Heart right ventricle (tissue), 16 donors: Measurements from ENCODE around the gene TAB2. TPM values are rescaled to one million over a fixed set of nuclear protein-coding genes. Genes with fewer than 3 reads are reported as not detected.

Experiments used
- ATAC-seq, 8 donors: fragments of 200-7000 bp; cut with Tn5 transposase; one replicate each; pipeline ENCODE4 v1.9.1; 2020; ENCODE audit warnings: mild to moderate bottlenecking in 8 of 8, moderate library complexity in 8 of 8, moderate number of reproducible peaks in 1 of 8
- DNase-seq, 2 donors: peaks; one replicate each; pipeline ENCODE4 v3.0.0-alpha.2; 2020
- H3K27ac ChIP-seq, 10 donors: fragments of 200-600 bp; sonication (generic) in 2 of 10; one replicate each; pipeline versions ENCODE4 v1.5.0 to v1.8.0; 2020 to 2022; ENCODE audit warnings: mild to moderate bottlenecking in 3 of 10
- H3K27me3 ChIP-seq, 7 donors: fragments of 200-600 bp; one replicate each; pipeline ENCODE4 v1.8.0; 2021 to 2022; ENCODE audit warnings: mild to moderate bottlenecking in 2 of 7
- H3K36me3 ChIP-seq, 9 donors: fragments of 200-600 bp; sonication (generic) in 1 of 9; one replicate each; pipeline versions ENCODE4 v1.5.0 to v1.8.0; 2020 to 2022; ENCODE audit warnings: mild to moderate bottlenecking in 2 of 9
- H3K4me1 ChIP-seq, 9 donors: fragments of 200-600 bp; sonication (generic) in 1 of 9; one replicate each; pipeline versions ENCODE4 v1.5.0 to v1.8.0; 2020 to 2022; ENCODE audit warnings: mild to moderate bottlenecking in 4 of 9
- H3K4me3 ChIP-seq, 10 donors: fragments of 200-600 bp; sonication (generic) in 2 of 10; one replicate each; pipeline versions ENCODE4 v1.5.0 to v1.8.0; 2020 to 2022; ENCODE audit warnings: mild to moderate bottlenecking in 7 of 10, moderate library complexity in 2 of 10
- H3K9me3 ChIP-seq, 11 donors: fragments of 200-600 bp in 10 of 11; sonication (generic) in 2 of 11; one replicate each; pipeline versions ENCODE4 v1.5.0 to v1.8.0; 2013 to 2022; ENCODE audit warnings: mild to moderate bottlenecking in 2 of 11, control low read depth in 1 of 11, moderate library complexity in 1 of 11
- CTCF ChIP-seq, 9 donors: fragments of 200-600 bp; sonication (generic) in 2 of 9; IDR thresholded peaks; one replicate each; pipeline versions ENCODE4 v1.5.0 to v1.8.0; 2021 to 2022; ENCODE audit warnings: antibody characterized with exemption in 9 of 9, mild to moderate bottlenecking in 5 of 9, moderate library complexity in 1 of 9
- WGBS, 2 donors: extraction: QIAGEN DNeasy Blood & Tissue Kit; methylation state at CpG; one replicate each; pipeline ENCODE4 v1.1.7; 2013; ENCODE audit warnings: inconsistent platforms in 1 of 2; 5-methylcytosine and 5-hydroxymethylcytosine counted together
- intact Hi-C, 10 donors: fragments of 100-400 bp; cut with DNase I; formaldehyde crosslinking; loops; one replicate each; pipeline versions ENCODE4 v1.11.1 to v1.14.2; 2022
- polyA plus RNA-seq, 2 donors: library from polyadenylated mRNA; stranded (reverse); fragments of 200-250 nt; gene quantifications; one replicate each; pipeline ENCODE4 v1.2.3, GENCODE V29; 2013
- total RNA-seq, 10 donors: library from RNA; stranded (reverse); fragmentation: NEBNext Ultra II Directional in 3 of 10; extraction: Animal tissue kit (Norgen Biotek cat#: 25700) in 3 of 10; gene quantifications; one replicate each; pipeline versions ENCODE4 v1.2.1 to v1.2.4, GENCODE V29; 2021 to 2023
- donor health status: Arrhythmogenic right ventricular cardiomyopathy.
- donor health status: ischemic (EF 13 %, LVEDD 7.1; RV severe dilation, severe dysfunction).
- donor health status: healthy with polysubstance abuse.
- donor health status: DM: no; HTN: yes; CAD: no.
- donor health status: DM: no; HTN: no; CAD: no.
- donor health status: ischemic (EF 25% LVEDD 6.9; RV normal size, moderate dysfunction).
- donor health status: ischemic (EF 25% LVEDD 5.7; RV mildly dilated, moderate dysfunction).
- donor health status: healthy.
- donor health status: DM: yes; HTN: yes; CAD: no.
- donor health status: Ischemic cardiomyopathy.
- donor health status: ischemic (EF 35%, LVEDD 5.7; RV mildly dilated, moderate dysfunction).
- donor health status: nonischemic (EF 11% LVEDD 7.7; RV severe dilation, severe dysfunction).
- donor health status: DM: yes; HTN: yes; CAD: no.
- donor health status: PGD.
- donor health status: ischemic (EF 29% LVEDD 5.4; RV normal size, mild dysfunction).
- donor health status: nonischemic (EF 23%, LVEDD 6.1; RV moderate dilation, normal function).

Gene TAB2
- total and polyA plus RNA-seq, 12 donors = 13.6 to 72.5 (median 54.3) TPM

GRCh38 chr6:149433405-149433804, 115.9 kb downstream of the TAB2 start:
- DNase-seq (no peak), ATAC-seq (no peak)
- Histone ChIP-seq H3K4me1 (peaks cover 0 to 7% (median 0%) of the 10 kb centered on the region in 9 donors), H3K36me3 (no peaks in the 10 kb centered on the region), H3K27ac (no peak overlapping the region), H3K9me3 (no peaks in the 10 kb centered on the region), H3K27me3 (peaks cover 0 to 22% (median 0%) of the 10 kb centered on the region in 7 donors), H3K4me3 (no peak overlapping the region)
- 87 to 90% methylated on average over 2 of the region's 2 CpGs for WGBS, 2 donors
- no peak for TF ChIP-seq CTCF (IDR thresholded peaks at IDR 0.05)
- intact Hi-C loops = loop anchor here in 8 of 10 donors (2.0 to 10.0 kb wide), 8 partner anchors 81 to 406 kb away; no protein-coding TSS in a partner anchor

- H3K9me3 ChIP-seq = no peaks in the 10 kb centered on the region
- 77 to 88% methylated on average over 1 of the region's 1 CpG for WGBS, 2 donors
- H3K27me3 ChIP-seq = peaks cover 0 to 24% (median 0%) of the 10 kb centered on the region in 7 donors
- intact Hi-C loops = loop anchor here in 8 of 10 donors (2.0 to 10.0 kb wide), 8 partner anchors 81 to 407 kb away; no protein-coding TSS in a partner anchor
- H3K27ac ChIP-seq = no peak overlapping the region
- DNase-seq (no peak), ATAC-seq (no peak)
- H3K36me3 ChIP-seq = no peaks in the 10 kb centered on the region
- peaks cover 0 to 7% (median 0%) of the 10 kb centered on the region in 9 donors for H3K4me1 ChIP-seq
- no peak for TF ChIP-seq CTCF (IDR thresholded peaks at IDR 0.05)
- no peak overlapping the region for H3K4me3 ChIP-seq
Observed at GRCh38 chr6:149433881-149434280, 116.4 kb downstream of the TAB2 start.

- ATAC-seq (peak in 1 of 8 donors; percentile 32), DNase-seq (no peak)
- intact Hi-C loops = loop anchor here in 2 of 10 donors (5.0 to 10.0 kb wide), 2 partner anchors 79 to 81 kb away; no protein-coding TSS in a partner anchor
- Histone ChIP-seq H3K27me3 (peaks cover 0 to 25% (median 0%) of the 10 kb centered on the region in 7 donors), H3K4me1 (peaks cover 0 to 7% (median 0%) of the 10 kb centered on the region in 9 donors), H3K9me3 (no peaks in the 10 kb centered on the region), H3K36me3 (no peaks in the 10 kb centered on the region), H3K27ac (no peak overlapping the region), H3K4me3 (no peak overlapping the region)
- TF ChIP-seq CTCF (IDR thresholded peaks at IDR 0.05) = no peak
- WGBS, 2 donors = 85 to 94% methylated on average over 13 of the region's 13 CpGs
Observed at GRCh38 chr6:149435919-149436586, 118.5 kb downstream of the TAB2 start.

GRCh38 chr6:149436647-149437046, 119.1 kb downstream of the TAB2 start:
- Histone ChIP-seq H3K27ac (no peak overlapping the region), H3K27me3 (peaks cover 0 to 31% (median 5%) of the 10 kb centered on the region in 7 donors), H3K36me3 (no peaks in the 10 kb centered on the region), H3K9me3 (no peaks in the 10 kb centered on the region), H3K4me3 (no peak overlapping the region), H3K4me1 (peaks cover 0 to 7% (median 0%) of the 10 kb centered on the region in 9 donors)
- DNase-seq (no peak), ATAC-seq (no peak)
- intact Hi-C loops = loop anchor here in 2 of 10 donors (5.0 to 10.0 kb wide), 2 partner anchors 78 to 81 kb away; no protein-coding TSS in a partner anchor
- 95% methylated on average over 12 of the region's 12 CpGs for WGBS, 2 donors
- no peak for TF ChIP-seq CTCF (IDR thresholded peaks at IDR 0.05)
